Measurements from ENCODE around the gene FAM13A.
"Not testable (repeated sequence)": the region's sequence is repeated elsewhere in the genome, so short reads cannot be mapped to it uniquely, and the experiment has no call there.

Gene FAM13A

DNA sequence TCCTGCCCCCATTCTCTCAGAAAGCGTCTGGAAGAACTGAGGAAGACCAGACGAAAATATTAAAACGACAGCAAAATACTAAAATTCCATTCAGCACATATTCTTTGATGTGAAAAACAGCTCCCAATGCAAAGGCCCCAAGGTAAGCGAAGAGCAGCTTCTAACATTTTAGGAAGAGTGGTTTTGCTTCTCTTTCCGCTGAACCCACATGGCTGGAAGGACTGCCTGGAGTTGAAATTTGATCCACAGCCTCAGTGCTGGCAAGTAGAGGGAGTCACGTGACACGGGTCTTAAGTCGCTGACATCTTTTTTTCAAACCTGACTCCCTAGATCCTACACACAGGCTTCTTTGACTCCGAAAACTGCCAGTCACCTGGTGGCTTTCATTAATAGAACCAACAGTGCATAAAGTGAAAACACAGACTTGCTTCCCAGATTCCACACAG is at the start of gene FAM13A:
TSS of gene FAM13A (minus strand) at position 233 of the 446 bp plus-strand sequence. CDS start at position 12, 221 bp downstream.
- DNase-seq (ENCODE audit: low read depth): no peak

DNA sequence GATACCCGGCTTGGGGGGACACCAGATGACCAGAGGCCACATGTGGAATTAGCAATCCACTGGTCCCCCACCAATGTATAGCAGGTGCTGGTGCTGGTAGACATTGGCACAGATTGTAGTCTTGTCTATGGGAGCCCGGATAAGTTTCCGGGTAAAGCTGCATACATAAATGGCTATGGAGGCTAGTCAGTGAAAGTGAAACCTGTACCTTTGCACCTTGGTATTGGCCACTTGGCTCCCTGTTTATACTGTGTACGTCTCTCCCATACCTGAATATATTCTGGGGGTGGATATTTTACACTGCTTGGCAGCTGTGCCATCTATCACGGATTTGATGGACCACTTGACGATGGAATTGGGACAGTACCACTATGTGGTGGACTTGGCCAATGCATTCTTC is 48.7 kb upstream of the FAM13A start:
- DNase-seq (ENCODE audit: low read depth): no peak

DNA sequence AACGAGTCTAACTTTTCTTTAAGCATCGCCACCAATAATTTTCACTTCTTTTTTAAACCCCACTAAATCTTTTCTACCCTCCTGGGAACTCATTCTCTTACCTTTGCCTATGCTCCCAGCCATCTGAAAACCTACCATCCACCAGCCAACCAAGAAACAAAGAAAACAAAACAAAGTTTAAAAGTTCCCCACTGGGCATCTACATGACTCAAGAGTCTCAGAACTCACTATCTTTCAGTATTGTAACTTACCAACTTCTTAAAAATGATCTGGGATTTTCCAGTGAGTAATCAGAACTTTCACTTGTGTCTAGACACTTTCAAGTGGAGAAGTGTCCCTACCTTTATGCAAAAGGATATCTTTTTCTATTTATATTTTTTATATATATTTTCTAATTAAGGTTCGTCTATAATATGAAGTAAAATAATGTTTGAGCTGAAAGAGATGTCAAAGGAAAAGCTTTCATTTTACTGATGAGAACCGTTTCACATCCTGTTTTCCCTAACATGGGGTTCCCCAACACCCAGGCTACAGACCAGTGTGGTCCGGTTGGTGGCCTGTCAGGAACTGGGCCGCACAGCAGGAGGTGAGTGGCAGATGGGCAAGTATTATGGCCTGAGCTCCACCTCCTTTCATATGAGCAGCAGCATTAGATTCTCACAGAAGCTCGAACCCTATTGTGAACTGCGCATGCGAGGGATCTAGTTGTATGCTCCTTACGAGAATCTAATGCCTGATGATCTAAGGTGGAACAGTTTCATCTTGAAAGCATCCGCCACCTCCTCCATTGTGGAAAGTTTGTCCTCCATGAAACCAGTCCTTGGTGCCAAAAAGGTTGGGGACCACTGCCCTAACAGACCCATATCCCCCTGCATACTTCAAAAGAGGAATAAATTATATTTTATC is 44.5 kb upstream of the FAM13A start:
- DNase-seq (ENCODE audit: low read depth): no peak

DNA sequence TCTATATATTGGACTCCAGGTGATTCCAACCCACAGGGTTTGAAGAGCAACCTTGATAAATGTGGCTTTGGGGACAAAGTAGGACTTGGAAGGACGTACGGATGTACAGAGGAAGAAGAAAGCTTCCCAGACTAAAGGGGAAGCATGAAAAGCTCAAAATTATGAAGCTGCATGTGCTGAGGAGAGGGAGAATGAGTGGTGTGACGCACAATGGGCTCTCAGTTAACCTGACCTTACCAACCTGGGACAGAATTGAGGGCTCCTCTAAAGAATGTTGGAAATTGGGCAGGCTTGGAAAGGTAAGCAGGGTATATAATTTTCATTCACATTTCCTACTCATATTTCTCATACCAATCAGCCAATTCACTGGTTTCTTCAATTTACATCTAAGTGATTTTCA is 43.9 kb upstream of the FAM13A start:
- no peak for DNase-seq (ENCODE audit: low read depth)

DNA sequence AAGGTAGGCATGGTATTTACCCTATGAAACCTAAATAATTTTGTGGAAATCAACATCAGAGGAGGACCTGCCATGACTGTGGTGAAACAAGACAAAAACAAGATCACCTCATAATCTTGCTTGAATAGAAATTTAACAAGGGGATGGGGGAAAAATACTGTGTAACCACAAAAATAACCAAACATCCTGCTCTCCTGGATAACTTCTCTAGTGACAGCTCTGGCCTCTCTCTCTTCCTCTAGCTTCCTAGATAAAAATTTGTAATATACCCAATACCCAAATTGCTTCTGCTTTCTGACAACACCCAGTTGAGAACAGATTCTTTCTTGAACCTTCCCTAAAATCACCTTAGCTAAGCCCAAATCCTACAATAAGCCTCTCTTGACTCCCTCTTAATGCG is 42.5 kb upstream of the FAM13A start:
- no peak for DNase-seq (ENCODE audit: low read depth)

DNA sequence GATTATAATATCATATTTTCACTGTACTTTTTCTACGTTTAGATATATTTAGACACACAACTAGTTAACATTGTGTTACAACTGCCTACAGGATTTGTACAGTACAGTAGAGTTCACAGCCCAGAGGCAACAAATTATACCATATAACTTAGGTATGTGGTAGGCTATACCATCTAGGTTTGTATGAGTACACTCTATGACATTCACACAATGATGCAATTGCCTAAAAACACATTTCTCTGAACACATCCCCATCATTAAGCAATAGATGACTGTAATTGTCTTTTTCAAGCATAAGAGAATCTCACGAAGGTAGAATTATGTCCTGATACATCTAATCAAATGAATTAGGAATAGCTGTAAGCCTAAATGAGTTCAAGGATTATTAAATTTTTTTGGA is 42.0 kb upstream of the FAM13A start:
- no peak for DNase-seq (ENCODE audit: low read depth)

DNA sequence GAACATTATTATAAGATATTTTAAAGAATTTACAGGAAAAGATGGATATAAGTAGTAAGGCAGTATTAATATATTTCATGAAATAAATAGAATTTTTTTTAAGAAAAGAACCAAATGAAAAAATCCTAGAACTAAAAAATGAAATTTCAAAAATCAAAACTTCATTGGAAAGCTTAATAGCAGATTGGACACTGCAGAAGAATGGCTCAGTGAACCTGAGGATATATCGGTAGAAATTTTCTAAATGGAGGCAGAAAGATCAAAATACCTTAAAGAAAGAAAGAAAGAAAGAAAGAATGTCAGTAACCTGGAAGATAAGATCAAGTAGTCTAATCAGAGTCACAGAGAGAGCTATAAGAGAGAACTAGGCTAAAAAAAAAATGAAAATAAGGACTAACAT is 21.3 kb upstream of the FAM13A start:
- no peak for DNase-seq (ENCODE audit: low read depth)

DNA sequence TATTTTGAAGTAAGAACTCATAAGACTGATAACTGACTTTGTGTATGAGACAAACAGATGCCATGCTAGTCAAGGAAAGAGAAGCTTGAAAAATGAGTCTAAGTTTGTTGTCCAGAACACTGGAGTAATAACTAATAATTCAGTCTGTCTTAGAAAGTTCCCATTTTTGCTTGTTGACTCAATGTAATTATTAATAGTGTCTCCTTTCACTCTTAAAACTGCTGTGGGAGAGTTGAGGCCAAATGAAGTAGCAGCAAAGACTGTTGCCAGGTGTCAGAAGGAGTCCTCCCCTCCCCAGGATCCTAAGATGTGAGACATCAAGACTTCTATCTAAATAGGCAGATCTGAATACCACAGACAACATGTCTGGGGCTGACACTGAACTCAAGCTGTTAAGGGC is 20.8 kb upstream of the FAM13A start:
- DNase-seq (ENCODE audit: low read depth): no peak

DNA sequence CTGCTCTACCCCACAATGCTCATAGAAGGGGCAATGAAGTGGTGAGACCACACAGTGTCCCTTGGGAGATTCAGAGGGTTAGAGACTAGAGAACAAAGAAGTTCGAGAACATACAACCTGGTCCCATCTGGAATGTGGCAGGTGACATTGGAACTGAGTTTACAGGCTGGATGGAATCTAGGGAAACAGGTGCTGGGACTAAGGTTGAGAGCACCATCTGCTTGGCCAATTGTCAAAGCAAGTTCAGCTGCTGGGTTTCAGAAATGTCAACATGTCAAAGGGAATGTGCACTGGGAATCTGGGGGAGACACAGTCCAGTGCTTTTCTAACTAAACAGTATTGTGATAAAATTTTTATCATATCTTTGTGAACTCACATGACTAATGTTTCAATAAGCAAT is 15.9 kb upstream of the FAM13A start:
- DNase-seq (ENCODE audit: low read depth): no peak

DNA sequence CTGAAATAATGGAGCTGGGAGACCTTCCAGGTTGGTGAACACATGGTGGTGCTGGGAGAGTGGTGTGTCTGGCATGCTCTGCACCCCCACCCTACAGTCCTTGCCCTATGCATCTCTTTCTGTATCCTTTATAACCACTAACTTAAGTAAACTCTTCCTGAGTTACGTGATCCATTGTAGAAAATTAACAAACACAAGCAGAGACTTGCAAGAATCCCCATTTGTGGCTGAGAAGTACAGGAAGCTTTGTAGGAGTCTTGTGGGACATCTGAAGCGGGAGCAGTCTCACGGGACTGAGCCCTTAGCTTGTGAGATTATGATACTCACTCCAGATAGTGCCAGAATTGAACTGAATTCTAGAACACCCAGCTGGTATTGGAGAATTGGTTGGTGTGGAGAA is 14.3 kb upstream of the FAM13A start:
- no peak for DNase-seq (ENCODE audit: low read depth)

DNA sequence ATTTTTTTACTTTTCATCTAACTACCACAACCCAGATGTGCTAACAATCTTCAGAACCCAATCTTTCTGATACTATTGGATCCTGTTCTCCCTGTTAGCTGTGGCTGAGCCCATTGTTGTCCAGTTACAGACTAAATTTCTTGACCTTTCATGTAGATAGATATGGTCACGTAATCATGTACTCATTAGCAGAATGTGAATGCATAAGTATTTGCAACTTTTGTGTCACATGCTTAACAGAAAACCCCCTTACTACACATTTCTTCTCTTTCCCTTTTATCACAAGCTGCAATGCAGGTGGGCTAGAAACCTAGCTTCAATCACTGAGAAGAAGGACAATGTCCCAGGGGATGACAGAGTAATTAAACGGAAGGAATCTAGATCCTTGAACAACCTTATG is 13.1 kb upstream of the FAM13A start:
- DNase-seq (ENCODE audit: low read depth): no peak

DNA sequence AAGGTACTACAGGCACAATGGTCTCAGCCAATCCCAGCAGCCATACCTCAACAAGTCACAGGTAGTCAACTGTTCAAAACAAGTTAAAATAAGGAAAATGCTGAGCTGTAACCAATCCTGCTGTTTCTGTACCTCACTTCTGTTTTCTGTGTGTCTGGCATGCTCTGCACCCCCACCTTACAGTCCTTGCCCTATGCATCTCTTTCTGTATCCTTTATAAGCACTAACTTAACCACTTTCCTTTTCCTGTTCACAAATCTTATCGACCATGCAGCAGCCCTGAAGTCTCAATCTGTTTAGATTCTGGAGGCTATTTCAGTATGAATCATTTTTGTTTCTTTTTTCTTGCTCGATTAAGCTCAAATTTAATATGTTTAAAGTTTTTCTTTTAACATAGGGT is 12.5 kb upstream of the FAM13A start:
- no peak for DNase-seq (ENCODE audit: low read depth)

DNA sequence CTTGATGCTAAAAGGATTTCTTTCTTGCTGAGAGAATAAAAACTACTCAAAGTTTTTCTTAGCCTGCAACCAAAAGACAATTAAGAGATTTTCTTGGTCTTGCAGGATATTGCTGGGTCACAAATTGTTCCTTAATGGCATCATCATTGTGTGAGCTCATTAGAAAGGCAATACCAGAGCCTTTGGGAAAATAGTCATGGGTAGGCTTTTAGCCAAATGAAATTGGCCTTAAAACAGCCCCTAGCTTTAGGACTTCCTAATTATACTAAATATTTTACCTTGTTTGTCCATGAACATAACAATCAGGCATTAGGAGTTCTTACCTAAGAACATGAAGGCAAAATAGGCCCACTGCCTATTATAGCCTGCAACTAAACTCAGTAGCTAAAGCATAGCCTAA is 10.4 kb upstream of the FAM13A start:
- no peak for DNase-seq (ENCODE audit: low read depth)

DNA sequence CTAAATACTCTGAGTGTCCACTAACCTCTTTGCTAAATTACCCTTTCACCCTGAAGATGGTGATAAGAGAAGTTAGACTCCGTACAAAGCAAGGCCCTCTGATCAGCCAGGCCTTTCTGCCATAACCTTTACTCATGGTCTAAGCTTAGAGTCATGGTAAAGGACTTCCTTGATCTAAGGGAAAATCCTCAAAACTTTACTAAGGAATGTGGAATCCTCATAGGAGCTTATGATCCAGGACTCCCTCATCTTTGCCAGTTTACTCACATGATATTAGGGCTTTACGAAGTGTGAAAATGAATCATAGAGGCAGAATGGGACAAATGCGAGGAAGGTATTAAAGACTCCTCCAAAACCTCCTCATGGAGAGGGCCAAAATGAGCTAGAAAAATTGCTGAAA is 7.9 kb upstream of the FAM13A start:
- no peak for DNase-seq (ENCODE audit: low read depth)

DNA sequence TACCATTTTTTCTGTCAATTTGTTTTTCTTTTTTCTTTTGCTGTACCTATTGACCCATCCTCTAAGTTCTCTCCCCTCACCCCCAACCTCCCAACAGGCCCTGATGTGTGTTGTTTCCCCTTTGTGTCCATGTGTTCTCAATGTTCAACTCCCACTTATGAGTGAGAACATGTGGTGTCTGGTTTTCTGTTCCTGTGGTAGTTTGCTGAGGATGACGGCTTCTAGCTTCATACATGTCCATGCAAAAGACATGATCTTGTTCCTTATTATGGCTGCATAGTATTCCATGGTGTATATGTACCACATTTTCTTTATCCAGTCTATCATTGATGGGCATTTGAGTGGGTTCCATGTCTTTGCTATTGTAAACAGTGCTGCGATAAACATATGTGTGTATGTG is 859 bp upstream of the FAM13A start:
- not testable (repeated sequence) for DNase-seq (ENCODE audit: low read depth)

DNA sequence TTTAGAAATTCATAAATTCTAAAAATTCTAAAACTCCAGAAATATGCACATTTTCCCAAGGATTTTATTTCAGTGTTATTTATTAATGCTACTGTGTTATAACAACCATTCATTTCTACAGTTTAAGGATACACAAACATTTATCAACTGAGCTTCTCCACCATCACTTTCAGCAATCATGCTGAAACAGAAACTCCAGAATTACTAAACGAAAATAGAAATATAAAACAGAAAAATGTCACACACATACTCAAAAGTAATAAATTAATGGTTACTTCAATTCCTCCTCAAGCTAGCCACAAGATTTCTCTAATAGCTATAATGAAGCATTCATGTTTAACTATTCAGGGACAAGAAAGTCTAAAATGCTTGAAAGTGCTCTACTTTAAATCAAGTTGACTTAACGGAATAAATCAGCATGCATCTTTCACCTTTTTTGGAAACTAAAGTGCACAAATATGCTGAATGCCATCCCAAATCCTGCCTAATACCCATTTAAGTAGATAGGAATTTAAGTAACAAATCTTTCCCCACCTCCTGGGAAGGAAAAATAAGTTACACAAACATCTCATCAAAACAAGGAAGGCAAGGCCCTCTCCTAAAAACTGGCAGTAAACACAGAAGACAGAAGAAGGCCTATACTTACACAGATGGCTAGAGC is 563 bp downstream of the FAM13A start:
- no peak for DNase-seq (ENCODE audit: low read depth)

DNA sequence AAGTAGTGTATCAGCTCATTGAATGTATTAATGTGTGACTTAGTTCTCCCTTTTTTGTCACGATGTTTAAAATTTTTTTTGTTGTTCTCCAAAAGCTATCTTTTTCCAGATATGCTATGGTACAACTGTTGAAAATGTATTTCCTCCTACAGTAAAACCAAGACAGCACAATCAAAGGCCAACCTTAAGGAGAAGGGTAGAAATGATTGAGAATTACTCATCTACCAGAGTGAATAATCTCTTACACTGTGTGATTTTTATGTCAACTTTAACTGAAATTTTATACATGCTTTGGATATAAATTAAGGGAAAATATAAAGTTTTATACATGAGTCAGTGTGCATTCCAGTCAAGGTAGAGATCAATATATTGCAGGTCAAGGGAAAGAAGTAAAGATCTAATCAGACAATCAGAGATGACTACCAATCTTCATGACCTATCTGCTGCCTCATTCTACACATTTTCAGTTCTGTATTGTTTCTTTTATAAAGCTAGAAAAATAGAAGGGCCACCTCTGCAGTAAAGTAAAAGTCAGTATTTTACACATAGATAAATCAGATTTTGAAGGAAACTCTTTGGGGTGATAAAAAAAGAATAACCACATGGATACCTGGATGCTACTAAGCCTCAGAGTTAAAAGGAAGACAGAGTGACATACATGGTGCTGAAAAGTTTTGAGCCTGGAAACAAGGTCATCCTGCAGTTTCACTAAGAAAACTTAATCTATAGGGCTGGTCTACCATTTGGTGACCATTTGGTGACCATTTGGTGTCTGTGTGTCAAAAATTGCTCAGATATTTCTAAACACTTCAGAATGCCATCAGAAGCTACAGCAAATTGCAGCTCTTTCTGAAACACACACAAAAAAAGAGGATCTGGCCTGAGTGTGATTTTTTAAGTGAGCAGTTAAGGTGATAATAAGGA is 1.6 kb downstream of the FAM13A start:
- DNase-seq (ENCODE audit: low read depth): no peak

DNA sequence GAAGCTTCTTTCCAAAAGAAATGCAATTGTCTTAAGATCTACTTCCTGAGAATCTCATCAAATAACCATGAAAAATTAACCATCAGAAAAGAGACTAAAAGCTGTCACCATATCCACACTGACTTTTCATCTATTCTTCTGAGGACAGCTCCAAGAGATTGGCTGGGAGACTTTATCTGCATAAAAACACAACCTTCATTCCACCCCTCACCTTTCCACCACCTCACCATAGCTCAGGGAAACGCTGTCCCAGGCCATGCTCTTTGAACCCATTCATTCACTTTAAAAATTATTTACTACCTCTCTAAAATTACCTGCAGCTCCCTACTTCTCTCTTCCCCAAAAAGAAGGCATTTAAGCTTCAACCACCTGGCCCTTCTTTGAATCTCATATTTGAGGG is 2.4 kb downstream of the FAM13A start:
- DNase-seq (ENCODE audit: low read depth): no peak

DNA sequence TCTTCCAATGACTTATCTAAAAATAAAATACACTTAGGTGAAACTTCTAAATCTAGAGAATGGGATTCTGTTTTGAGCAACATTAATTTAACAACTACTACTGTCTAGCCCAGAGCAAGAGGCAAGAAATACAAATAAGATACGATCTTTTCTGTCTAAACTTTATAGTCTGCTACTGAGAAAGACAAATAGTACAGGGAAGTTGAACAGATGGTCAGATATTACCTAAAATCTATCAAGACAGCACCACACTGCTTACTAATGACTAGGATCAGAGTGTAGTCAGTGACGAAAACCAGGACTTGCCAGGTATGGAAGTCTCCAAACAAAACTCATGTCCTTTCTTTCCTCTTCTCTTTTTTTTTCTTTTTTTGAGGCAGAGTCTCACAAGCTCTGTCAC is 7.1 kb downstream of the FAM13A start:
- DNase-seq (ENCODE audit: low read depth): no peak

DNA sequence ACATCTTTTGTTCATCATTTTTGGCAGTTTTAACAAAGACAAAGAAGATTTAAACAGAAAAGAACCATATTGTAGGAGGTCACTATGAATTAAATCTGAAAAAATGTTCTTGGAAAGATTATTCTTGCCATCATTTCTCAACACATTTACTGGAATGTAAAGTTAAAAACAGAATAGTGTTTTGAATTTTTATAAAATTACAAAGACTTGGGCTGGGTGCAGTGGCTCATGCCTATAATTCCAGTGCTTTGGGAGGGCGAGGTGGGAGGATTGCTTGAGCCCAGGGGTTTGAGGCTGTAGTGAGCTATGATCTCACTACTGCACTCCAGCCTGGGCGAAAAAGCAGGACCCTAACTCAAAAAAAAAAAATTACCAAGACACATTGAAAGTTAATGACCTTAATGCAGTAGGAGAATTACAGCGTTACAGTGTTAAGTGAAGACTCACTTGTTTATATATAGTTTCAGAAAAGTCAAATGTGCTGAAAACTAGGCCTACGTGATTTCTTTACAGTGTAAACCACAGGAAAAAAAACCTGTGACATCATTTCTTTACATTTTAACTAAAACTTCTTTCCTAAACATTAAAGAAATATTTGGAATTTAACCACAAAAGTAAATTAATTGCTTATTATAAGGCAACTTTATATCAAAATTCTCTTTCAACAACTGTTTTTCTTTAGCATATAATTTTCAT is 7.9 kb downstream of the FAM13A start:
- DNase-seq (ENCODE audit: low read depth): no peak

DNA sequence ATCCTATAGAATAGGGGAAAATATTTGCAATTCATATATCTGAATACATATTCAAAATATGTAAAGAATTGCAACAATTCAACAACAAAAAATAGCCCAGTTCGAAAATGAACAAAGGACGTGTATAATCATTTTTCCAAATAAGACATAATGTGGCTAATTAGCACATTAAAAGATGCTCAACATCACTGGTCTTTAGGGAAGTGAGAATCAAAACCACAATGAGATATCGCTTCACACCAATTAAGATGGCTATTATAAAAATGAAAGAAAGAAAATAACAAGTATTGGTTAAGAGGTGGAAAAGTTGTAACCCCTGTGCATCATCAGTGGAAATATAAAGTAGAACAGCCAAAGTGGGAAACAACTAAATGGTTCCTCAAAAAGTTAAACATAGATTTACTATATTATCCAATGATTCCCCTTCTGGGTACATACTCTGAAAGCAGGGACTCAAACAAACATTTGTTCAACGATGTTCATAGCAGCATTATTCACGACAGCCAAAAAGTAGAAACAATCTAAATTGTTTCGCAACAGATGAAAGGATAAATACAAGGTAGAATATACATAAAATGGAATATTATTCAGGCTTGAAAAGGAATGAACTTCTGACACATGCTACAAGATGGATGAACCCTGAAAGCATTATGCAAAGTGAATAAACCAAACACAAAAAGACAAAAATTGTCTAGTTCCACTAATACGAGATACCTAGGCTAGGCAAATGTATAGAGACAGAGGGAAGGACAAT is 12.7 kb downstream of the FAM13A start:
- no peak for DNase-seq (ENCODE audit: low read depth)
